Activated CD8-positive, alpha-beta memory T cell treated with anti-CD3 and anti-CD28 coated beads for 36 hours (primary cell): ENCODE results near the gene ZGRF1. TPM values are rescaled to one million over a fixed set of nuclear protein-coding genes. Genes with fewer than 3 reads are reported as not detected.
"Not testable (repeated sequence)": the region's sequence is repeated elsewhere in the genome, so short reads cannot be mapped to it uniquely, and the experiment has no call there.

Experiments used
- CTCF ChIA-PET: fragments of 350-600 bp; sonication (Branson Sonifier 250); formaldehyde crosslinking; loops from one replicate; lab custom pipeline; 2021; ENCODE audit warnings: antibody characterized with exemption; lab: Charles Lee
- POLR2A ChIA-PET: fragments of 350-600 bp; sonication (Branson Sonifier 250); formaldehyde crosslinking; loops from one replicate; lab custom pipeline; 2021; ENCODE audit warnings: antibody characterized with exemption; lab: Charles Lee
- total RNA-seq, 2 experiments: library from RNA; stranded (reverse); gene quantifications; one replicate each; pipeline ENCODE4 v1.2.3, GENCODE V29; 2021

The ZGRF1 gene
- total RNA-seq, 2 experiments from 2014 or later: 32.2 to 32.9 TPM

GRCh38 chr4:112502871-112503270, 133.8 kb downstream of the ZGRF1 start:
- ChIA-PET POLR2A (no interaction called here), CTCF (no interaction called here)

GRCh38 chr4:112492321-112492720, 144.4 kb downstream of the ZGRF1 start:
- ChIA-PET CTCF (no interaction called here), POLR2A (no interaction called here)

- CTCF ChIA-PET, POLR2A ChIA-PET: not testable (repeated sequence)
These were observed 145.9 kb downstream of the ZGRF1 start for GRCh38 chr4:112490808-112491207.

Other genes with a start within 250 kb of the ZGRF1 start
- not detected for gene NEUROG2, start 120.7 kb downstream of the ZGRF1 start, total RNA-seq
- gene LARP7, start 234 bp upstream of the ZGRF1 start, total RNA-seq: 10 to 100 TPM; 44.0 to 45.2 TPM